GM18519 (cell line): ENCODE results near the gene CTIF.
"Not testable (repeated sequence)": the region's sequence is repeated elsewhere in the genome, so short reads cannot be mapped to it uniquely, and the experiment has no call there.

Experiments used
- ATAC-seq: cut with Tn5 transposase; IDR thresholded peaks from one replicate; pipeline ENCODE4 v1.9.1; 2021; ENCODE audit warnings: mild to moderate bottlenecking, moderate library complexity; ENCODE audit not compliant: unreplicated experiment, low FRiP score

The CTIF gene

GRCh38 chr18:48806551-48807261, 267.9 kb downstream of the CTIF start:
- no peak for ATAC-seq

DNA sequence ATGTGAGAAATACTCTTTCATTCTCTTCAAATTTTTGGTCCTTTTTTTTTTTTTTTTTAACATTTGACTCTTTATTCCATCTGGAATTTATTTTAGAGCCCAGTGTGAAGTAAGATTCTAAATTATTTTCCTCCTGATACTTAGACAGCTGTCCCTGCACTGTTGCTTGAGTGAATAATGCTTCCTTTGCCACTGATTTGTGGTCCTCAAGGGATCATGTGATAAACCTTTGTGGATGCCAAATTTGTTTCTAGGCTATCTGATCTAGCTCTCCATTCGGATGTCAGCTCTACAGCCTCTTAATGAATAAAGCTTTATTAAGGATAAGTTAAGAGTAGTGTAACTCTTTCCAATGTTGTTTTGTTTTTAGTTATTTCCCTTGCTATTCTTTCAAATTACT, 269.6 kb downstream of the CTIF start:
- no peak for ATAC-seq

DNA sequence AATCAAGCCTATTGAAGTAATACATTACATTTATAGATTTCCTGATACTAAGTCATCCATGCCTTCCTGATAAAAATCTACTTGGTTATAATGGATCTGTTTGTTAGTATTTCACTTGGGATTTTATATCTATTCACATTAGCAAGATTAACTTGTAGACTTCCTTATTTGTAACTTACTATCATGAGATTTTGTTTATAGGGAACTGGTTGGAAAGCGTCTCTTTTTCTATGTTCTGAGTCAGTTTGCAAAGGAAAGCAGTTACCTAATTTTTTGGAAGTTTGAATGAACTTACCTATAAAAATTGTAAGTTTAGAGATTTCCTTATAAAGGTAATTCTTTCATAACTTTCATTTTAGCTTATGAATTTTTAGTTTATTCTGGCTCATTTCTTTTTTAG, 270.5 kb downstream of the CTIF start:
- no peak for ATAC-seq

DNA sequence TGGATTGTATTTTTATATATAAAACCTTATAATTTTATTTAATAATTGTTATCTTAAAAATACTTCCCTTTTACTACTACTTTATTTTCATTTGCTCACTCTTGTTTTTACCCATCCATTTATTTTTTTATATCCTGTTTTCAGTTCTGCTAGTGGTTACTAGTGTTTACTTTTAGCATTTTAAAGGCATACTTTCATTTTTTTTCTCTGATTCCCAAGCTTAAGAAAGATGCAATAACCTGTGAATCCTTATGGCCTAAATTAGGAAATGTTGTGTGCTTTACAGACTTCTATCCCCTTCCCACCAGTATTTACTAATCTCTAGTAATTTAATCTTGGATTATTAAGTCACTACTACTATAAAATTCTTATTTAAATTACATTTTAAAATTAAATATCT, 272.0 kb downstream of the CTIF start:
- ATAC-seq = no peak

GRCh38 chr18:48811401-48811800, 272.6 kb downstream of the CTIF start:
- ATAC-seq = no peak

GRCh38 chr18:48811977-48812451, 273.2 kb downstream of the CTIF start:
- ATAC-seq = not testable (repeated sequence)

DNA sequence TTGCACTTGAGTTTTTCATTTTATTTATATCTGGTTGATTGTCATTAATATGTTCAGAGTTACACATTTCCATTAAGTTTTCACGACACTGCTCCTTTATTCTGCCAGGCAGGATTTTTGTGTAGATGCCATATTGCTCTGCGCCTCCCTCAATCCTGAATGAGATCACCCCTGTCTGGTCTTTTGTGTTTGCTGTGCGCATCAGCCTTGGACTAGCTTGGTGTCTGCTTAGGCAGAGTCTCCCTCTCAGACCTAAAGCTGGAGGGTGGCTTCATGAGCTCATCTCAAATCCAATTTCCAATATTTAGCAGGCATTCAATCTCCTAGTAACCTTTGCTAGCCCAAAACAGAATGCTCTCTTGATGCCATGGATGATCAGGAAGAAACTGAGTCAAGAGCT, 274.5 kb downstream of the CTIF start:
- no peak for ATAC-seq

- no peak for ATAC-seq
Measured at GRCh38 chr18:48813833-48814489, 275.1 kb downstream of the CTIF start.

DNA sequence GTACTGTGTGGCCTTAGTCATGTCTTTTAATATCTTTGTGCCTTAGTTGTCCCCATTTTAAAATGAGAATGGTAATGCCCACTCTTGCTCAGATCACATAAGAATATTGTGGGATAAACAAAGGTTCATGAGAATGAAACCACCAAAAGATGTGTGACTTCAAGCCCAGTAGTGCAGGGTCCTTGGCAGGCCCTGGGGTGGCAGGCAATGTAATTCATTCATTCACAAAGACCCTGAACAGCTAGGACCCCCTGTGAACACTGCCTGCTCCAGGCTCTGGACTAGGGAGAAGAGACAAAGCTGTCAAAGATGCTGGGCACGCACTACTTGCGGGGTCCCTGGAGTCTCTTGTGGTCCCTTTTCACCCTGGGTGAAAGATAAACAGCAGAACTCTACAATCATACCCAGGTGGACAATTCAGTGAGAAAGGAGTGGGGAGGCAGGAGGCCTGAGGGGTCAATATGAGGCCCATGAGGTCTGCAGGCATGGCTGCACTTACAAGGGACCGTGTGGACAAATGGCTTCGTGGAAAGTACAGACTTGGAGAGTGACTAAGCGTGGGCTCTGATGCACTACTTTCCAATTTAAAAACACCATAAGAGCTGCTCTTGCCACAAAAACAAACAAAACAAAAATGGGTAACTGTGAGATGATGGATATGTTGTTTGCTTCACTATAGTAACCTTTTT, 275.8 kb downstream of the CTIF start:
- no peak for ATAC-seq

DNA sequence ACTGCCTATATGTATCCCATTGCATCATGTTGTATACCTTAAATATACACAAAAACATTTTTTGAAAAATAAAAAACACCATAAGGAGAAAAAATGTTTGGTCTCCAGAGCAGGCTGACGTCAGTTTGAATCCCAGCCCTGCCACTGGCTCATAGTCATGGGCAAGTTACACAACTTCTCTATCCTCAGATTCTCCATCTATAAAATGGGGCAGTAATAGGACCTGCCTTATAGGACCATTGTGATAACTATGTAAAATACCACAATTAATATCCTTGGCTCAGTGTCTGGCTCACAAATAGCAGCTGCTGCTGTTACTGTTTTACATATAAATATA, 276.3 kb downstream of the CTIF start:
- ATAC-seq = no peak

DNA sequence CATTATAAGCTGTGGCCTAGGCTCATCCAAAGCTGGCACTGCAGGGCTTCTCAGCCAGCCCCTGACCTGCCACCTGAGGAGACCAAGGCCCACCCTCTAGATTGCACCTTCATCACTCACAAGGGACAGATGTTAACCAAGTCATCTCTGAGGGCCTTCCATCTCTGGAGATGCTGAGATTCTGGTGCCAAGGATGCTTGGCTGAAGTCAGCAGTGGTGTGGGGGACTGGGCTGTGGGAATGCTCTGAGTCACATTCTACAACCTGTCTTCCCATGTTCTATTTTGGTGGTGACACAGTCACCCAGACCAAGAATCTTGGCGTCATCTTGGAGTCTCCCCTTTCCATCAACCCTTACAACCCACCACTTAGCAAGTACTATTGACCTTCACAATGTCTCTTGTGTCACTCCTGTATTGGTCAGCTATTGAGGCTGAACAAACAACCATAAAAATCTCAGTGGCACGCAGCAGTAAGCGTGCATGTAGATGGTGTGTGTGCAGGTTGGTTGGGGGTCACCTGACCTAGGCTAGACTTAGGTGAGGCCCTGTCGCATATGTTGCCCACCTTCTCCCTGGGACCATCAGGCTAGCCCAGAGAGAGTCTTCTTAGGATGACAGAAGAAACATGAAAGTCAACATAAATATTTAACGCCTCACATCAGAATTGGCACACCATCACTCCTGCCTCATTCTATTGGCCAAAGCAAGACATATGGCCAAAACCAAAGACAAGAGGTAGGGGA, 276.9 kb downstream of the CTIF start:
- no peak for ATAC-seq

GRCh38 chr18:48816554-48816953, 277.7 kb downstream of the CTIF start:
- ATAC-seq = no peak

- no peak for ATAC-seq
Measured at GRCh38 chr18:48817021-48817461, 278.2 kb downstream of the CTIF start.

- no peak for ATAC-seq
Measured at GRCh38 chr18:48818329-48819254, 279.8 kb downstream of the CTIF start.

GRCh38 chr18:48819276-48819675, 280.4 kb downstream of the CTIF start:
- ATAC-seq = no peak

- no peak for ATAC-seq
Measured at GRCh38 chr18:48819781-48820482, 281.1 kb downstream of the CTIF start.

DNA sequence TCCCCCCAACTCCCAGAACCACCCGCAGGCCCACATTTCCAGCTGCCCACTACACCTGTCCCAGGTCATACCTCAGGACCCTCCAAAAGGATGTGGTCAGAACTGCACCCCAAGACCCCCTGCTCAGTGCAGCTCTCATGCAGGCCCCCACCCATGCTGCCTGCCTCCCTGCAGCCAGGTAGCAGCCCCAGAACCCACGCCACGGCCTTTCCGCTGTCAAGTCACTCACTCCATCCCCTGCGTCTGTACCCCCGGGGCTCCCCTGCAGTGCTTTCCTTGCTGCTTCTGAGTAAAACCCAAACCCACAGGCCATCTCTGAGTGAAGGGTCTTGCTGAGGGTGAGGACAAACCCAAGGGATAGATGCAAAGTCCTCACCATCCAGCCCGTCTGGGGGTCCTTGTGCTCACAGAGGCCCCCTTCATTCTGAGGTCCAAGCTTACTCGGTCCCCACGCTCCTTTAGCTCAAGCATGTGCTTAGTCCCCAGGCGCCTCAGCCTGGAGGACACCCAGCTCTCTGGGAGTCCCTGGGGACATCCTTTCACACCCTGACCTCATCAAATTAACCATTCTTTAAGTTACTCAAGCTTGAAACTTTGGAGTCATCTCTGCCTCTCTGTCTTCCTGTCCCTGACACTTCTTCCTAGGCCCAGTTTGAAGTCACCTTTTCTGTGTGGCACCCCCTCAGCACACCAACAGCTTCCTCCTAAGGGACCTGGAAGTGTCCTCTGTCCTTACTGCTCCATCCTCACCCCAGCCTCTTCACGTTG, 281.8 kb downstream of the CTIF start:
- peak; percentile 88 for ATAC-seq

- ATAC-seq = no peak
Measured at GRCh38 chr18:48821251-48821590, 282.4 kb downstream of the CTIF start.

GRCh38 chr18:48821845-48822244, 283.0 kb downstream of the CTIF start:
- ATAC-seq = no peak
